ENCODE measurements around the gene XAGE1A.
"Not testable (repeated sequence)": the region's sequence is repeated elsewhere in the genome, so short reads cannot be mapped to it uniquely, and the experiment has no call there.

Gene XAGE1A

DNA sequence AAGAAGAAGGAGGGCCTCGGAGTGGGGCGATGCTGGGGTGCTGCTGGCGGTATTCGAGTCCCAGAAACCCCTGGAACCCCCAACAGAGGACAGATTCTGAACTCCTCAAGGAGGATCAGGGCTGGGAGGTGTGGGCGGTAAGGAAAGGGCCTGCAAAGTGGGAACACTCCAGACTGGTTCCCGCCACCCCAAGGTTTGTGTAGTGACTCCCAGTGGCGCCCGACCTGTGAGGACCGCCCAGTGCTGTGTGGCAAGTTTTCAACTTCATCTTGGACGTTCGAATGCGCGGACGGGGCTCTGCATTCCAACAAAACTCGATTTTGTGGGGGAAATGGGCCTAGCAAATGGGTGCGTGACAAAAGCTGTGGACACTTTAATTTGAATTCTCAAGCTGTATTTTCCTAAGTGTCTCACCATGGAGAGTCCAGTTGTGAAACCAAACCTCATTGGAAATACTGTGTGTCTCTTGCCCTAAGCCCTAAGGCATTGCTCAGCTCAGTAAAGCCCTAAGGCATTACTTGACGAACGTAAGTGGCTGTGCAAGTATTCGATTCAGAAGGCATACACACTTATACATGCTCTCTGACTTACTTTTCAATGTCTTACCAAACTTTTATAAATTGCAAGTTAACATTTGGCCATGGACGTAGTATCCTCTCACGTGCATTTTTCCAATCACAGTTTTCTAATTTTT, 48.7 kb downstream of the XAGE1A start:
- H3K27me3 ChIP-seq (ENCODE audit: insufficient read depth, low read depth), result no peaks in the 10 kb centered on the region
- H3K4me1 ChIP-seq (ENCODE audit: low read depth, poor library complexity, severe bottlenecking), result no peaks in the 10 kb centered on the region
- no peak overlapping the region for H3K9ac ChIP-seq
- H3K36me3 ChIP-seq (ENCODE audit: insufficient read depth), result no peaks in the 10 kb centered on the region
- H4K20me1 ChIP-seq (ENCODE audit: insufficient read depth), result no peaks in the 10 kb centered on the region
- H2AFZ ChIP-seq (ENCODE audit: low read depth), result no peak overlapping the region
- H3K79me2 ChIP-seq (ENCODE audit: insufficient read depth, low read depth), result no peaks in the 10 kb centered on the region
- TF ChIP-seq, protein P1, sequence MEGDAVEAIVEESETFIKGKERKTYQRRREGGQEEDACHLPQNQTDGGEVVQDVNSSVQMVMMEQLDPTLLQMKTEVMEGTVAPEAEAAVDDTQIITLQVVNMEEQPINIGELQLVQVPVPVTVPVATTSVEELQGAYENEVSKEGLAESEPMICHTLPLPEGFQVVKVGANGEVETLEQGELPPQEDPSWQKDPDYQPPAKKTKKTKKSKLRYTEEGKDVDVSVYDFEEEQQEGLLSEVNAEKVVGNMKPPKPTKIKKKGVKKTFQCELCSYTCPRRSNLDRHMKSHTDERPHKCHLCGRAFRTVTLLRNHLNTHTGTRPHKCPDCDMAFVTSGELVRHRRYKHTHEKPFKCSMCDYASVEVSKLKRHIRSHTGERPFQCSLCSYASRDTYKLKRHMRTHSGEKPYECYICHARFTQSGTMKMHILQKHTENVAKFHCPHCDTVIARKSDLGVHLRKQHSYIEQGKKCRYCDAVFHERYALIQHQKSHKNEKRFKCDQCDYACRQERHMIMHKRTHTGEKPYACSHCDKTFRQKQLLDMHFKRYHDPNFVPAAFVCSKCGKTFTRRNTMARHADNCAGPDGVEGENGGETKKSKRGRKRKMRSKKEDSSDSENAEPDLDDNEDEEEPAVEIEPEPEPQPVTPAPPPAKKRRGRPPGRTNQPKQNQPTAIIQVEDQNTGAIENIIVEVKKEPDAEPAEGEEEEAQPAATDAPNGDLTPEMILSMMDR (conservative IDR thresholded peaks at IDR 0.05; ENCODE audit: low read depth, low read length), result no peak
- H3K4me2 ChIP-seq, result no peak overlapping the region
- H3K4me3 ChIP-seq (IDR thresholded peaks at IDR 0.05; ENCODE audit: insufficient read depth, low read depth, low read length), result no peak overlapping the region
- no peak overlapping the region for H3K27ac ChIP-seq

GRCh38 chrX:52548769-52549168, 53.2 kb downstream of the XAGE1A start:
- H4K20me1 ChIP-seq (ENCODE audit: insufficient read depth); H3K27ac ChIP-seq: not testable (repeated sequence)

More at GRCh38 chrX:52548769-52549168, 53.2 kb downstream of the XAGE1A start:
- H3K27me3 ChIP-seq (ENCODE audit: insufficient read depth, low read depth); H3K79me2 ChIP-seq (ENCODE audit: insufficient read depth, low read depth); H3K4me2 ChIP-seq; H3K9ac ChIP-seq; H3K4me1 ChIP-seq (ENCODE audit: low read depth, poor library complexity, severe bottlenecking); H2AFZ ChIP-seq (ENCODE audit: low read depth); H3K36me3 ChIP-seq (ENCODE audit: insufficient read depth); H3K4me3 ChIP-seq (IDR thresholded peaks at IDR 0.05; ENCODE audit: insufficient read depth, low read depth, low read length): not testable (repeated sequence)
